ENCODE data around the gene MTHFD1. TPM values are rescaled to one million over a fixed set of nuclear protein-coding genes. Genes with fewer than 3 reads are reported as not detected.

Gene MTHFD1
- total RNA-seq, 2 experiments from 2014 or later: 237 to 241 TPM

- ATAC-seq: no peak
- DNase-seq: no peak
- Mint-ChIP-seq H3K4me3 (no peak overlapping the region), H3K4me1 (ENCODE audit: low read depth) (peaks cover 43% of the 10 kb centered on the region), H3K9me3 (no peaks in the 10 kb centered on the region), H3K27me3 (no peaks in the 10 kb centered on the region), H3K36me3 (ENCODE audit: low read depth) (peaks cover 61% of the 10 kb centered on the region), H3K27ac (no peak overlapping the region)
- ChIA-PET POLR2A (interaction anchor here (1.8 kb wide), 1 partner anchor 20 kb away, joined by 5 read pairs; no protein-coding TSS in a partner anchor), CTCF (interaction anchor here (1.4 to 2.3 kb wide), 2 partner anchors 36 to 70 kb away, joined by 3 to 11 read pairs; no protein-coding TSS in a partner anchor)
- TF ChIP-seq, protein P1, sequence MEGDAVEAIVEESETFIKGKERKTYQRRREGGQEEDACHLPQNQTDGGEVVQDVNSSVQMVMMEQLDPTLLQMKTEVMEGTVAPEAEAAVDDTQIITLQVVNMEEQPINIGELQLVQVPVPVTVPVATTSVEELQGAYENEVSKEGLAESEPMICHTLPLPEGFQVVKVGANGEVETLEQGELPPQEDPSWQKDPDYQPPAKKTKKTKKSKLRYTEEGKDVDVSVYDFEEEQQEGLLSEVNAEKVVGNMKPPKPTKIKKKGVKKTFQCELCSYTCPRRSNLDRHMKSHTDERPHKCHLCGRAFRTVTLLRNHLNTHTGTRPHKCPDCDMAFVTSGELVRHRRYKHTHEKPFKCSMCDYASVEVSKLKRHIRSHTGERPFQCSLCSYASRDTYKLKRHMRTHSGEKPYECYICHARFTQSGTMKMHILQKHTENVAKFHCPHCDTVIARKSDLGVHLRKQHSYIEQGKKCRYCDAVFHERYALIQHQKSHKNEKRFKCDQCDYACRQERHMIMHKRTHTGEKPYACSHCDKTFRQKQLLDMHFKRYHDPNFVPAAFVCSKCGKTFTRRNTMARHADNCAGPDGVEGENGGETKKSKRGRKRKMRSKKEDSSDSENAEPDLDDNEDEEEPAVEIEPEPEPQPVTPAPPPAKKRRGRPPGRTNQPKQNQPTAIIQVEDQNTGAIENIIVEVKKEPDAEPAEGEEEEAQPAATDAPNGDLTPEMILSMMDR (IDR thresholded peaks at IDR 0.05): no peak
- intact Hi-C loops (cut with micrococcal nuclease): no loop called here
Measured at GRCh38 chr14:64394423-64394822, 6.3 kb downstream of the MTHFD1 start.

DNA sequence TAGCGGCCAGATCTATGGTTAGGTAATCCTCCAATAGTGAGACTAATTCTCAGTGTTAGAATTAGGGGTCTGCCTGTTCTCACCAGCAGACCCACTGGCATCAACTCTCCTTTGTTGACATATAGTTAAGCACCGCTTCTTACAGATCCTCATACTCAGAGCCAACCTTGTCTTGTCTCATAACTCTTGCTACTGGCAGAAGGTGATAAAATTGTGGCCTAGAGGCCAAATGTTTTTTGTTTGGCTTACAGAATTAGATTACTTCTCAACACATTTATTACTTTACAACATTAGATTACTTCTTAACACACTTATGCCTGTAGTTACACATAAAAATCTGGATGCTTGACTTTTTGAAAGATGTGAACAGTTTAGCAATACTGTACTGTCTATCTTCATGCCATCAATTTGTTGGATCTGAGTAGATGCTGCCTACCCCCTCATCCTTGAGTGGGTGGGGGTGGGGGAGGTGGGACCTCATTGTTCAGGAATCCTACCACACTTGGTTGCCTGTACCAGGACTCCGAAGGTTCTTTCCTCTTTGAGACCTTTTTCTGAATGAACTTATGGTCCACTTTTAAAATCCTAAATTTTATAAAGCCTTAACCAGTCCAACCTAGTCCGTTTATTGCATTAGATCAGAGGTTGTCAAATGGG lies 7.0 kb downstream of the MTHFD1 start:
- H3K27ac Mint-ChIP-seq: no peak overlapping the region
- TF ChIP-seq, protein P1 (IDR thresholded peaks at IDR 0.05): no peak
- H3K4me3 Mint-ChIP-seq: no peak overlapping the region
- DNase-seq (no peak), ATAC-seq (no peak)
- intact Hi-C loops (cut with micrococcal nuclease): no loop called here
- CTCF ChIA-PET: interaction anchor here (1.6 kb wide), 1 partner anchor 35 kb away, joined by 9 read pairs; no protein-coding TSS in a partner anchor
- H3K9me3 Mint-ChIP-seq: no peaks in the 10 kb centered on the region
- peaks cover 56% of the 10 kb centered on the region for H3K36me3 Mint-ChIP-seq (ENCODE audit: low read depth)
- H3K27me3 Mint-ChIP-seq: no peaks in the 10 kb centered on the region
- POLR2A ChIA-PET: interaction anchor here (0.6 kb wide), 1 partner anchor 712 kb away, joined by 3 read pairs; no protein-coding TSS in a partner anchor
- H3K4me1 Mint-ChIP-seq (ENCODE audit: low read depth): peaks cover 39% of the 10 kb centered on the region

DNA sequence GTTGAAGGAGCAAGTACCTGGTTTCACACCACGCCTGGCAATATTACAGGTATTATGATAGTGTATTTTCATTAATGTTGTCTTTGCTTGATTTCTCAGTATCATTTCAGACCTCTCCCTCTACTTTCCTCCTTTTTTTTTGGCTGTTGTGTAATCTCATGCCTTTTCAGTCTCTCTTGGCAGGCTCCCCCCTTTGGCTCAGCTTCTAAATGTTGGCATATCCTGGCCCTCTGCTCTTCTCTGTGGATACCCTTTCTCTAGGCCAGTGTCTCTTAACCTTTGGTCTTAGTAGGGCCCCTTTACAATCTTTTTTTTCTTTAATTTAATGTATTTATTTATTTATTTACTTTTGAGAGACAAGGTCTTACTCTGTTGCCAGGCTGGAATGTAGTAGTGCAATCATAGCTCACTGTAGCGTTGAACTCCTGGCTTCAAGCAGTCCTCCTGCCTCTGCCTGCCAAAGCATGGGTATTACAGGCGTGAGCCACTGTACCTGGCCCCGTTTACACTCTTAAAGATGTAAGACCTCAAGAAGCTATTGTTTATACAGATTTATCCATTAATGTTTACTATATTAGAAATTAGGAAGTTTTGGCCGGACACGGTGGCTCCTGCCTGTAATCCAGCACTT lies 12.8 kb downstream of the MTHFD1 start:
- ChIA-PET CTCF (interaction anchor here (0.7 to 3.3 kb wide), 6 partner anchors 8 to 78 kb away, joined by 3 to 10 read pairs (median 3); no protein-coding TSS in a partner anchor), POLR2A (interaction anchor here (0.7 kb wide), 1 partner anchor 59 kb away, joined by 4 read pairs; no protein-coding TSS in a partner anchor)
- peaks cover 40% of the 10 kb centered on the region for H3K36me3 Mint-ChIP-seq (ENCODE audit: low read depth)

DNA sequence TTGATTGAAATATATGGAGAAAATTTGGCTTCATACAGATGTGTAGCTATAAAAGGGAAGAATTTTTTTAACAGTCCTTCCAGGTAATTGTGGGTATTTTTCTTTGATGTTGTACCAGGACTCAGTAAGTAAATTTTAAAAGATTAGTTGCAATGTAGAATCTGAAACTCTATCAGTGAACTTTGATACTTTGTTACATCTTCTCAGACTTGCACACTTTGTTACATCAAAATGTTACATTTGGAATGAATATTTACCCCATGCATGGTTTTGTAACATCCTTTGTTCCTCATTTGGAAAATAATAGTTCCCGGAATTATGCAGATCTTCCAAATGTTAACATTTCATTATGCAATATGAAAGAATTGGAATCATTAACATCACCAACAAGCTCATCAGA lies 13.8 kb downstream of the MTHFD1 start:
- H3K4me3 Mint-ChIP-seq: no peak overlapping the region
- intact Hi-C loops (cut with micrococcal nuclease): no loop called here
- TF ChIP-seq, protein P1 (IDR thresholded peaks at IDR 0.05): no peak
- H3K4me1 Mint-ChIP-seq (ENCODE audit: low read depth): peaks cover 11% of the 10 kb centered on the region
- no peaks in the 10 kb centered on the region for H3K9me3 Mint-ChIP-seq
- DNase-seq (no peak), ATAC-seq (no peak)
- ChIA-PET POLR2A (no interaction called here), CTCF (interaction anchor here (0.7 to 3.3 kb wide), 2 partner anchors 9 to 28 kb away, joined by 4 to 10 read pairs; no protein-coding TSS in a partner anchor)
- no peak overlapping the region for H3K27ac Mint-ChIP-seq
- H3K36me3 Mint-ChIP-seq (ENCODE audit: low read depth): peaks cover 44% of the 10 kb centered on the region
- no peaks in the 10 kb centered on the region for H3K27me3 Mint-ChIP-seq

More for the DNA sequence above, 12.8 kb downstream of the MTHFD1 start:
- DNase-seq (no peak), ATAC-seq (no peak)
- H3K4me1 Mint-ChIP-seq (ENCODE audit: low read depth): peaks cover 11% of the 10 kb centered on the region
- TF ChIP-seq, protein P1 (IDR thresholded peaks at IDR 0.05): no peak
- no peak overlapping the region for H3K4me3 Mint-ChIP-seq
- intact Hi-C loops (cut with micrococcal nuclease): no loop called here
- H3K27ac Mint-ChIP-seq: no peak overlapping the region
- H3K9me3 Mint-ChIP-seq: no peaks in the 10 kb centered on the region
- H3K27me3 Mint-ChIP-seq: no peaks in the 10 kb centered on the region

- H3K4me3 Mint-ChIP-seq: no peak overlapping the region
- no peak for DNase-seq
- POLR2A ChIA-PET: no interaction called here
- CTCF ChIA-PET: interaction anchor here (1.2 to 1.3 kb wide), 2 partner anchors 25 to 27 kb away, joined by 4 read pairs; no protein-coding TSS in a partner anchor
- intact Hi-C loops (cut with micrococcal nuclease): no loop called here
- peaks cover 20% of the 10 kb centered on the region for H3K4me1 Mint-ChIP-seq (ENCODE audit: low read depth)
- H3K27ac Mint-ChIP-seq: no peak overlapping the region
- no peak for ATAC-seq
- no peaks in the 10 kb centered on the region for H3K27me3 Mint-ChIP-seq
- TF ChIP-seq, protein P1 (IDR thresholded peaks at IDR 0.05): no peak
- no peaks in the 10 kb centered on the region for H3K9me3 Mint-ChIP-seq
- peaks cover 43% of the 10 kb centered on the region for H3K36me3 Mint-ChIP-seq (ENCODE audit: low read depth)
Measured at GRCh38 chr14:64405295-64405694, 17.1 kb downstream of the MTHFD1 start.
